Measurements from ENCODE around the gene RAB30.

- no peak for TF ChIP-seq EZH2 (IDR thresholded peaks at IDR 0.05; ENCODE audit: borderline replicate concordance, low read depth, low read length, poor library complexity, severe bottlenecking)
- TF ChIP-seq, protein P1, sequence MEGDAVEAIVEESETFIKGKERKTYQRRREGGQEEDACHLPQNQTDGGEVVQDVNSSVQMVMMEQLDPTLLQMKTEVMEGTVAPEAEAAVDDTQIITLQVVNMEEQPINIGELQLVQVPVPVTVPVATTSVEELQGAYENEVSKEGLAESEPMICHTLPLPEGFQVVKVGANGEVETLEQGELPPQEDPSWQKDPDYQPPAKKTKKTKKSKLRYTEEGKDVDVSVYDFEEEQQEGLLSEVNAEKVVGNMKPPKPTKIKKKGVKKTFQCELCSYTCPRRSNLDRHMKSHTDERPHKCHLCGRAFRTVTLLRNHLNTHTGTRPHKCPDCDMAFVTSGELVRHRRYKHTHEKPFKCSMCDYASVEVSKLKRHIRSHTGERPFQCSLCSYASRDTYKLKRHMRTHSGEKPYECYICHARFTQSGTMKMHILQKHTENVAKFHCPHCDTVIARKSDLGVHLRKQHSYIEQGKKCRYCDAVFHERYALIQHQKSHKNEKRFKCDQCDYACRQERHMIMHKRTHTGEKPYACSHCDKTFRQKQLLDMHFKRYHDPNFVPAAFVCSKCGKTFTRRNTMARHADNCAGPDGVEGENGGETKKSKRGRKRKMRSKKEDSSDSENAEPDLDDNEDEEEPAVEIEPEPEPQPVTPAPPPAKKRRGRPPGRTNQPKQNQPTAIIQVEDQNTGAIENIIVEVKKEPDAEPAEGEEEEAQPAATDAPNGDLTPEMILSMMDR (conservative IDR thresholded peaks at IDR 0.05; ENCODE audit: low read depth, low read length): no peak
Observed at GRCh38 chr11:83068568-83068967, 3.1 kb downstream of the RAB30 start.

All from A673 (cell line).